GF-D8 (cell line): ENCODE results near the gene TOX2.

Source experiments
- DNase-seq: peaks from one replicate; lab custom pipeline; 2025; lab: John Stamatoyannopoulos, UW

Gene TOX2

DNA sequence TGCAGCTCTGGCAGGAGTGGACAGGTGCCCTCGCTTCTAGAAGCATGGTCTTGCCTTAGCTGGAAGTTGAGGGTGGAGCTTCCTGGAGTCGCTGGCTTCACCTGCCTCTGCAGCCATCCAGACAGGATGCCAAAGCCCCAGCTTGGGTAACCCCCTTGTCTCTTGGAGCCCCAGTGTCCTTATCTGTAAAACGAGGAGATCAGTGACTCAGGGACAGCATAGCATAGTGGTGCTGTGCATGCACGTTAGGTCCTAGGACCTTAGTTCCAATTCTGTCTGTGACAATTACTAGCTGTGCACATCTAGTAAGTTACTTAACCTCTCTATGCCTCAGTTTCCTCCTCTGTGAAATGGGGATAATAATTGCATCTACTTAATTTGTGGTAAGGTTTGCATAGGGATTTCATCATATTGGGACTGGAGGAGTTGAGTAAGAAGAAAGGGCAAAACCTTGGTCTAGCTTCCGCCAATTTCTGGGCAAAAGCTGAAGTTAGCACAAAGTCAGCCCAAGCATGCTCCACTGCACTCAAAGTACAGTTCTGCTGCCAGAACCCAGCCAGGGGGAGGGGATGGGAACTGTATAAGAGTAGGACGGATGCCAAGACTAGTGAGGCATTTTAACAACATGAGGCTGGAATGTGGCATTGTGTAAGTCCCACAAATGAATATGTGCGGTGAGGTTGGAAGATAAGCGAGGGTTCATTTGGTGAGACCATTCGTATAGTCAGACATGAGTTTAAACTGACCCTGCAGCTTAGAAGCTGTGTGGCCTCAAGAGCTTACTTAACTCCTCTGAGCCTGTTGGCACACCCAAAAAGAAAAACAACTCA lies 24.5 kb downstream of the TOX2 start:
- peak; percentile 92 for DNase-seq

DNA sequence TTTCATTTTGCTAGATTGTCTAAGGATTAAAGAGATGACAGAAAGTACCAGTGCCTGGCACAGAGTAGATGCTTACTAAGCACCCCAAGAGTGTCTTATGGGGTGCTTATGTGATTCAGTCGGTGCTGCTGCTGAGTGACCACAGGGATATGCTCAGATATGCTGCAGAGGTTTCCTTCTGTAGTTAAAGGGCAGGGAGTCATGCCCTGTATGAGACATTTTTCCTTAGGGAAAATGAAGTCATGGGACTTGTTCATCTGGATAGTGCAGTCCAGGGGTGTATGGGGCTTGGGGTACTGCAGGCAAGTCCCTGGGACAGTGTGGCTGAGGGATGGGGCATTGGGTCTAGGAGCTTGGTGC lies 25.1 kb downstream of the TOX2 start:
- DNase-seq = no peak

- no peak for DNase-seq
Observed at GRCh38 chr20:43940518-43941225, 26.0 kb downstream of the TOX2 start.

GRCh38 chr20:43941476-43942200 lies 27.0 kb downstream of the TOX2 start:
- DNase-seq = peak; percentile 18

GRCh38 chr20:43942201-43942590 lies 27.5 kb downstream of the TOX2 start:
- DNase-seq = no peak

GRCh38 chr20:43942667-43943285 lies 28.1 kb downstream of the TOX2 start:
- peak; percentile 61 for DNase-seq

GRCh38 chr20:43943725-43944124 lies 29.1 kb downstream of the TOX2 start:
- no peak for DNase-seq

- DNase-seq = no peak
Observed at GRCh38 chr20:43944653-43945235, 30.1 kb downstream of the TOX2 start.

DNA sequence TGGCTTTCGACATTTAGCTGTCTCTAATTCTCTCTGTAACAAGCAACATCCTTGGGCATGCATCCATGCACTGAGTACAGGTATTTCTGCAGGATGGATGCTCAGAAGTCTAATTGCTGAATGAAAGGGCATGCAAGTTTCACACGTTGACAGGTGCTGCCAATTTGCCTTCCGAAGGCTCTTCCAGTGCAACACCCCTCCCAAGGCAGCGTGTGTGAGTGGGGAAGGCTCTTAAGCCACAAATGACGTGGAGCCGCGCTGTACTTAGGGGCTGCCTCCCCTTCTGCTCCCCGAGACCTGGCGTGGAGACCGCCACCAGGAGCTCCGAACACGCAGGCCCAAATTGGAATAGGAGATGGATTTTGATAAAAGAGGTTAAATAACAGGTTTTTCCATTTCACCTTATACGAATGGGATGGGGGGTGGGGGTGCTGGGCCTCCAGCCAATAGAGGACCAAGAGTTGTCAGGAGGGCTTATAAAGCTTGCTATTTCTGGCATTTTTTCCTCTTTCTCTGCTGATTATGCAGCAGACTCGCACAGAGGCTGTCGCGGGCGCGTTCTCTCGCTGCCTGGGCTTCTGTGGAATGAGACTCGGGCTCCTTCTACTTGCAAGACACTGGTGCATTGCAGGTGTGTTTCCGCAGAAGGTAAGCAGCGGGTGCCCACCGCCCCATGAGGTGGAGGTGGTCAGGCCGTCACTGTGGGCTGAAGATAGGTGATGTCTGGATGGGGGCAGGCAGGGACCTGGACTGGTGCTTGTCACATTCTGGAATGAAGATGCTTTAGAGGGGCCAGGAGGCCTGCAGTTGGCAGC lies 30.9 kb downstream of the TOX2 start:
- no peak for DNase-seq

- DNase-seq = no peak
Observed at GRCh38 chr20:43946206-43946491, 31.5 kb downstream of the TOX2 start.

DNA sequence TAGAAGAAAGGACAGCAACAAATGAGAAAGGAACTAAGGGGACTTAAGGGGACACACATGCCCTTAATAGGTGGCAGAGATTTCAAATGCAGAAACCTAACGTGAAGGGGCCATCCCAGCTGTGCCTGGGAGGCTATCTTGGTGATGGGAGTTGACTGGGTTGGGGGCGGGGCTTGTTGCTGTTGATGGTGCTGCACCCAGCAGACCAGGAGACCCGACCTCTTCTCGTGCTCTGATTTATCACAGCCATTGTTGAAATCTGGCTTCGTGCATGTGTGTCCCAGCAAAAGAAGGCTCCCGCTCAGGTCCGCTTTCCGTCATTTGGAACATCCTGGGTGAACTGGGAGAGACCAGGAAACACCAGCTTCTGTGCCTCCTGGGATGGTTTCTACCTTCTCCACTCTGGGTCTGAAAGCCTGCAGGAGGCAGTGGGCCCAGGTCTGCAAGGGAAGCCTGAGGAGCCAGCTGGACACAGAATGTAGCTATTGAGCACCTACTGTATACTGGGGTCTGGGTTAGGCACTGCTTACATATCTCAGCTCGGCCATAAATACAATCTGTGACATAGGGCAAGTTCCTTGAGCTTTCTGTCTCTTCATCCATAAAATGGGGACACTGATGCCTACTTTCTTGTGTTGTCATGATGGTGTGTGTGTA lies 32.1 kb downstream of the TOX2 start:
- DNase-seq = no peak

DNA sequence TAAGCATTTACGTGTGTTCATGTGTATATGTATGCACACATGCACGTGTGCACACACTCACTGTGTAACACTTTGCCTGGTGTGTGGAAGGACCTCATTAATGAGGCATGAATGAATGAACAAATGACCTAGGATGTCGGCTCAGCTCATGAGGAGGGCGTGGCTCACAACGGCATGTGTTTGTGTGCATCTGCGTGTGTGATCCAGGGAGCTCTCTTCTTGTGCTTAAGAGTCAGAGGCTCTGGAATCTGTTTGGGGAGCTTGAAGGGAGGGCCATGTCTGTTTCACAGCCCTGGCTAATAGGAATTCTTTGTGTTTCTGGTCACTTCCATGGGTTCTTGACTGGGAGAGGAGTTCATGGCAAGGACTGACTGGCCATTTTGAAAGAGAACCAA lies 32.7 kb downstream of the TOX2 start:
- DNase-seq = no peak

GRCh38 chr20:43948455-43948854 lies 33.8 kb downstream of the TOX2 start:
- no peak for DNase-seq

GRCh38 chr20:43949248-43949647 lies 34.6 kb downstream of the TOX2 start:
- no peak for DNase-seq

GRCh38 chr20:43949741-43950618 lies 35.3 kb downstream of the TOX2 start:
- peak; percentile 88 for DNase-seq

GRCh38 chr20:43953919-43954592 lies 39.4 kb downstream of the TOX2 start:
- DNase-seq = no peak

DNA sequence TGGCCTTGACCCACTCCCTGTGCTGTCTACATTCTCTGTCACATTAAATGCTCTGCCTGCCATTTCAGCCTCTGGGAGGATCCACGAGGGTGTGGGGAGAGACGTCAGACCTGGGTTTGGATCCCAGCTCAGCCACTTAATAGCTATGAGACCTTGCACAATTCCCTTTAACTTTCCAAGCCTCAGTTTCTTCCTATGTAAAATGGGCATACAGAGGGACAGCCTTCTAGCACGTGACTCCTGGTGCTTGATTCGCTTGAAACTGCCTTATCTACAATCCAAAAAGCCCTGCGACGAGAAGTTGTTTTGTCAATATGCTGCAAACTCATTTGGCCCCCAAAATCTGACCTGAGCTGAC lies 40.0 kb downstream of the TOX2 start:
- no peak for DNase-seq

DNA sequence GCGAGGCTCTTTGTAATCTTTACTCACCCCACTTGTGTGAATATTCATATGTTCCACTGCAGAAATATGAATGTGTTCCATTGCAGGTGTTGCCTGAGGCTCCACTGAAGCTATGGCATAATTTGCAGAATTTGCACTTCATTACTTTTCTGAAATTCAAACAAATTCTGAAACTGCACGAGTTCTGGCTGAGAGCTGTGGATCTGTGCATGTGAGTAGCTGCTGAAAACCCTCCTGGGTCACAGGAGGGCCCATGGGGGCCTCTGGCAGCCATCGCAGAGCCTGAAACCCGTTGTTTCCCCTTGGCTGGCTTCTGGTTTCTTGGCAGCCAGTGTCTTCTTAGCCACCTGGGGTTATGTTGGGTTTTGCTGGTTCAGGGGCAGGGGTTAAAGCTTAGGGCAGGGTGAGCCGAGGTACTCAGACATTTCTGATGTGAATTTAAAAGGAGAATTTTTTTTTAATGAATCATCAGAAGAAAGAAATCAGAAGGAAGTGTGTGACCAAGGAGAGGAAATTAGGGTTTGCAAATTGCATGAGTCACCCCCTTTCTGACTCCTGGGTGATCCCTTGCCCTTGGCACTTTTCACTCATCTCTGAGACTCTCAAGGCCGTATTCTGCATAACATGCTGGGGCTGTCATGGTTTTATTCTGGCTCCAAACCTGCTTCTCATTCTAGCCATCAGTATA lies 40.6 kb downstream of the TOX2 start:
- DNase-seq = no peak

- no peak for DNase-seq
Observed at GRCh38 chr20:43955750-43956191, 41.1 kb downstream of the TOX2 start.
